Neural cell (in vitro differentiated cells): ENCODE measurements around the gene PDE4D. TPM values are rescaled to one million over a fixed set of nuclear protein-coding genes. Genes with fewer than 3 reads are reported as not detected.

Source experiments
- H2AFZ ChIP-seq: fragments of 200-600, 300-800 bp; sonication (generic), shearing (Covaris generic); 2 replicates; pipeline ENCODE4 v1.6.0; 2014; ENCODE audit warnings: low read depth, mild to moderate bottlenecking, antibody characterized with exemption, low read length, moderate library complexity
- H3F3A ChIP-seq: fragments of 200-600 bp; shearing (Covaris generic); 2 replicates; pipeline ENCODE4 v1.6.1; 2016; ENCODE audit warnings: mild to moderate bottlenecking, moderate library complexity, mixed read lengths, antibody characterized with exemption, low read length; ENCODE audit not compliant: insufficient read depth, poor library complexity, severe bottlenecking
- H3K27ac ChIP-seq: fragments of 200-600, 300-800 bp; sonication (generic), shearing (Covaris generic); 2 replicates; pipeline ENCODE4 v1.5.1; 2014; ENCODE audit warnings: mild to moderate bottlenecking, low read length, moderate library complexity
- H3K27me3 ChIP-seq: fragments of 300-800, 200-600 bp; sonication (generic), shearing (Covaris generic); 2 replicates; pipeline ENCODE4 v1.6.0; 2014; ENCODE audit warnings: mild to moderate bottlenecking, low read depth, low read length, moderate library complexity; ENCODE audit not compliant: insufficient read depth
- H3K36me3 ChIP-seq: fragments of 300-800, 200-600 bp; sonication (generic), shearing (Covaris generic); 2 replicates; pipeline ENCODE4 v1.5.1; 2014; ENCODE audit warnings: mild to moderate bottlenecking, antibody characterized with exemption, low read length, moderate library complexity; ENCODE audit not compliant: insufficient read depth
- H3K4me2 ChIP-seq: fragments of 300-800, 200-600 bp; sonication (generic), shearing (Covaris generic); 2 replicates; pipeline ENCODE4 v1.6.0; 2014; ENCODE audit warnings: mild to moderate bottlenecking, low read length
- H3K4me3 ChIP-seq: fragments of 300-800, 200-600 bp; sonication (generic), shearing (Covaris generic); 2 replicates; pipeline ENCODE4 v1.5.1; 2014; ENCODE audit warnings: mild to moderate bottlenecking, low read length, moderate library complexity
- H3K79me2 ChIP-seq: fragments of 200-600 bp; shearing (Covaris generic); replicated peaks from 2 replicates; pipeline ENCODE4 v1.6.0; 2014; ENCODE audit warnings: mild to moderate bottlenecking, low read length, moderate library complexity; ENCODE audit not compliant: insufficient read depth
- H3K9ac ChIP-seq: fragments of 300-800, 200-600 bp; sonication (generic), shearing (Covaris generic); 2 replicates; pipeline ENCODE4 v1.6.1; 2016; ENCODE audit warnings: mild to moderate bottlenecking, low read length, mixed read lengths
- H3K9me2 ChIP-seq: fragments of 200-600 bp; shearing (Covaris generic); 2 replicates; pipeline ENCODE4 v1.6.1; 2016; ENCODE audit warnings: mild to moderate bottlenecking, low read length, mixed read lengths; ENCODE audit not compliant: insufficient read depth
- H3K9me3 ChIP-seq: fragments of 200-600, 300-800 bp; sonication (generic), shearing (Covaris generic); 2 replicates; pipeline ENCODE4 v1.6.1; 2016; ENCODE audit warnings: mild to moderate bottlenecking, mixed run types, low read length, moderate library complexity, mixed read lengths
- H4K20me1 ChIP-seq: fragments of 200-600 bp; shearing (Covaris generic); 2 replicates; pipeline ENCODE4 v1.6.1; 2016; ENCODE audit warnings: mild to moderate bottlenecking, mixed run types; ENCODE audit not compliant: insufficient read depth
- CTCF ChIP-seq: fragments of 450-650 bp; IDR thresholded peaks from 2 replicates; pipeline ENCODE4 v1.5.1; 2014; ENCODE audit warnings: antibody characterized with exemption, mild to moderate bottlenecking, moderate library complexity; ENCODE audit not compliant: poor library complexity, severe bottlenecking
- EP300 ChIP-seq: fragments of 450-650 bp; conservative IDR thresholded peaks from 2 replicates; pipeline ENCODE4 v1.6.1; 2014; ENCODE audit warnings: antibody characterized with exemption, mild to moderate bottlenecking, moderate library complexity; ENCODE audit not compliant: poor library complexity, severe bottlenecking
- EZH2 ChIP-seq: fragments of 200-600, 300-800 bp; shearing (Covaris generic), sonication (generic); IDR thresholded peaks from 2 replicates; pipeline ENCODE4 v1.6.1; 2014; ENCODE audit warnings: antibody characterized with exemption, low read length, borderline replicate concordance, mild to moderate bottlenecking; ENCODE audit not compliant: insufficient read depth, poor library complexity, severe bottlenecking
- MXI1 ChIP-seq: fragments of 450-650 bp; conservative IDR thresholded peaks from 2 replicates; pipeline ENCODE4 v1.6.1; 2014; ENCODE audit warnings: antibody characterized with exemption, mild to moderate bottlenecking; ENCODE audit not compliant: poor library complexity, severe bottlenecking
- POLR2AphosphoS5 ChIP-seq: IDR thresholded peaks from 2 replicates; pipeline ENCODE4 v1.6.1; 2012
- RAD21 ChIP-seq: fragments of 450-650 bp; conservative IDR thresholded peaks from 2 replicates; pipeline ENCODE4 v1.6.1; 2014; ENCODE audit warnings: antibody characterized with exemption, mild to moderate bottlenecking, moderate library complexity
- REST ChIP-seq: IDR thresholded peaks from 2 replicates; pipeline ENCODE4 v1.6.1; 2012; ENCODE audit warnings: borderline replicate concordance
- SMC3 ChIP-seq: fragments of 450-650 bp; conservative IDR thresholded peaks from 2 replicates; pipeline ENCODE4 v1.6.1; 2014; ENCODE audit warnings: antibody characterized with exemption, mild to moderate bottlenecking, moderate library complexity; ENCODE audit not compliant: poor library complexity
- TAF1 ChIP-seq: IDR thresholded peaks from 2 replicates; pipeline ENCODE4 v1.6.1; 2012; ENCODE audit warnings: low read depth
- polyA plus RNA-seq: library from polyadenylated mRNA; depleted of rRNA; stranded (reverse); fragments of >200 nt; gene quantifications from 2 replicates; pipeline ENCODE4 v1.2.3, GENCODE V29; 2014

Gene PDE4D
- polyA plus RNA-seq, 1 donor from 2014 or later, result 42.8 TPM

- Histone ChIP-seq H4K20me1 (no peaks in the 10 kb centered on the region), H3K9ac (peak overlapping the region; percentile 36), H3K9me2 (no peaks in the 10 kb centered on the region), H3K79me2 (no peaks in the 10 kb centered on the region), H3K9me3 (no peaks in the 10 kb centered on the region), H2AFZ (no peak overlapping the region), H3K27me3 (no peaks in the 10 kb centered on the region), H3K4me2 (no peak overlapping the region), H3K4me3 (peak overlapping the region; percentile 6), H3K36me3 (no peaks in the 10 kb centered on the region), H3F3A (no peaks in the 10 kb centered on the region), H3K27ac (peak overlapping the region; percentile 82)
- TF ChIP-seq MXI1, result no peak
- TF ChIP-seq REST, result no peak
- TF ChIP-seq EZH2, result no peak
- TF ChIP-seq POLR2AphosphoS5, result no peak
- TF ChIP-seq RAD21, result no peak
- no peak for TF ChIP-seq TAF1
- no peak for TF ChIP-seq CTCF
- TF ChIP-seq SMC3, result no peak
- no peak for TF ChIP-seq EP300
Observed at GRCh38 chr5:59685191-59685530, 208.4 kb downstream of the PDE4D start.

GRCh38 chr5:59684388-59685190 lies 208.9 kb downstream of the PDE4D start:
- H3K36me3 ChIP-seq, result no peaks in the 10 kb centered on the region
- peak overlapping the region; percentile 36 for H3K9ac ChIP-seq
- peak overlapping the region; percentile 82 for H3K27ac ChIP-seq
- H3F3A ChIP-seq, result no peaks in the 10 kb centered on the region
- H4K20me1 ChIP-seq, result no peaks in the 10 kb centered on the region
- H3K9me3 ChIP-seq, result no peaks in the 10 kb centered on the region
- H3K4me2 ChIP-seq, result peak overlapping the region; percentile 20
- TF ChIP-seq EZH2 (no peak), REST (no peak), EP300 (no peak), TAF1 (no peak), SMC3 (no peak), MXI1 (no peak), POLR2AphosphoS5 (no peak), CTCF (no peak), RAD21 (no peak)
- no peaks in the 10 kb centered on the region for H3K27me3 ChIP-seq
- peak overlapping the region; percentile 6 for H3K4me3 ChIP-seq
- no peaks in the 10 kb centered on the region for H3K79me2 ChIP-seq
- H3K9me2 ChIP-seq, result no peaks in the 10 kb centered on the region
- no peak overlapping the region for H2AFZ ChIP-seq
